HFF-Myc (cell line): Measurements from ENCODE around the gene SPATA16.

Experiments
- DNase-seq: peaks from one replicate; pipeline ENCODE4 v3.0.0-alpha.2; 2011; ENCODE audit warnings: low read depth; ENCODE audit errors: extremely low read depth
- H3K4me3 ChIP-seq: replicated peaks from 2 replicates; pipeline ENCODE4 v1.5.1; 2011; ENCODE audit warnings: low read depth, mild to moderate bottlenecking, control low read depth, low read length
- CTCF ChIP-seq: IDR thresholded peaks from 2 replicates; pipeline ENCODE4 v1.5.1; 2012; ENCODE audit warnings: mild to moderate bottlenecking, low read depth, low read length, control low read depth; ENCODE audit errors: missing control alignments

Gene SPATA16

GRCh38 chr3:173065543-173065981 lies 75.5 kb downstream of the SPATA16 start:
- DNase-seq: no peak

GRCh38 chr3:173064631-173065030 lies 76.4 kb downstream of the SPATA16 start:
- no peak for DNase-seq
- H3K4me3 ChIP-seq: no peak overlapping the region
- TF ChIP-seq CTCF: no peak

More at GRCh38 chr3:173065543-173065981, 75.5 kb downstream of the SPATA16 start:
- H3K4me3 ChIP-seq: no peak overlapping the region
- no peak for TF ChIP-seq CTCF

GRCh38 chr3:173058229-173058628 lies 82.8 kb downstream of the SPATA16 start:
- no peak for TF ChIP-seq CTCF
- DNase-seq: no peak

GRCh38 chr3:173055228-173055933 lies 85.7 kb downstream of the SPATA16 start:
- H3K4me3 ChIP-seq: no peak overlapping the region
- DNase-seq: no peak
- TF ChIP-seq CTCF: no peak

More at GRCh38 chr3:173058229-173058628, 82.8 kb downstream of the SPATA16 start:
- H3K4me3 ChIP-seq: no peak overlapping the region

- no peak for TF ChIP-seq CTCF
- DNase-seq: no peak
- H3K4me3 ChIP-seq: no peak overlapping the region
These were observed 91.7 kb downstream of the SPATA16 start for GRCh38 chr3:173049360-173049759.

- DNase-seq: no peak
- H3K4me3 ChIP-seq: no peak overlapping the region
- no peak for TF ChIP-seq CTCF
These were observed 95.2 kb downstream of the SPATA16 start for GRCh38 chr3:173045770-173046382.
